K562 (cell line): ENCODE data around the gene APEX1. TPM values are rescaled to one million over a fixed set of nuclear protein-coding genes. Genes with fewer than 3 reads are reported as not detected.
A peak's percentile ranks its signal among the peaks of the same experiment; 100 is the strongest.

Source experiments
- ARNT ChIP-seq, 2 experiments: fragments of 450-650 bp; IDR thresholded peaks; 2 replicates each; pipeline ENCODE4 v1.6.1; 2016; ENCODE audit warnings: mild to moderate bottlenecking in 1 of 2
- ATF7 ChIP-seq: fragments of 450-650 bp; IDR thresholded peaks from 2 replicates; pipeline ENCODE4 v1.7.1; 2014; ENCODE audit warnings: mild to moderate bottlenecking, moderate library complexity
- CHD4 ChIP-seq: fragments of 200-600 bp; sonication (generic); IDR thresholded peaks from 3 replicates; pipeline ENCODE4 v1.6.1; 2012; ENCODE audit warnings: low read depth, mild to moderate bottlenecking, mixed read lengths, low read length, inconsistent platforms; ENCODE audit not compliant: insufficient read depth, insufficient replicate concordance, poor library complexity, severe bottlenecking
- DIDO1 ChIP-seq: fragments of 450-650 bp; IDR thresholded peaks from 2 replicates; pipeline ENCODE4 v1.6.1; 2016; ENCODE audit warnings: low read depth, missing biosample characterization, missing genetic modification characterization
- E2F6 ChIP-seq, 2 experiments: IDR thresholded peaks; 2 replicates each; pipeline ENCODE4 v1.6.1; 2011; ENCODE audit warnings: borderline replicate concordance in 1 of 2, control low read depth in 1 of 2, low read depth in 1 of 2, low read length in 1 of 2, mild to moderate bottlenecking in 1 of 2, mixed read lengths in 1 of 2, moderate library complexity in 1 of 2; ENCODE audit not compliant: insufficient read depth in 1 of 2, insufficient read length in 1 of 2, poor library complexity in 1 of 2, severe bottlenecking in 1 of 2; ENCODE audit errors: extremely low read depth in 1 of 2
- FOXK1 ChIP-seq: sonication (generic); formaldehyde crosslinking; IDR thresholded peaks from 2 replicates; pipeline ENCODE4 v1.8.0; 2022; ENCODE audit warnings: missing genetic modification reagents, mild to moderate bottlenecking, borderline replicate concordance
- RBM15 ChIP-seq: fragments of 200-400 bp; formaldehyde crosslinking; IDR thresholded peaks from 2 replicates; pipeline ENCODE4 v1.6.1; 2018; ENCODE audit warnings: mild to moderate bottlenecking, low read length, moderate library complexity; ENCODE audit not compliant: insufficient read depth
- TAF9B ChIP-seq: fragments of 450-650 bp; IDR thresholded peaks from 2 replicates; pipeline ENCODE4 v1.6.1; 2018; ENCODE audit warnings: mild to moderate bottlenecking; ENCODE audit not compliant: partially characterized antibody
- YY1 ChIP-seq, 3 experiments: IDR thresholded peaks; 2 replicates each; pipeline ENCODE4 v1.6.1; 2011; ENCODE audit warnings: low read length in 2 of 3, mild to moderate bottlenecking in 2 of 3, moderate library complexity in 2 of 3, borderline replicate concordance in 1 of 3, control low read depth in 1 of 3, low read depth in 1 of 3; ENCODE audit not compliant: insufficient read depth in 3 of 3, insufficient replicate concordance in 2 of 3, control insufficient read depth in 1 of 3, insufficient read length in 1 of 3; ENCODE audit errors: extremely low read depth in 1 of 3
- ZNF212 ChIP-seq: fragments of 450-650 bp; formaldehyde crosslinking; IDR thresholded peaks from 2 replicates; pipeline ENCODE4 v1.4.0; 2020; ENCODE audit warnings: mild to moderate bottlenecking
- polyA plus RNA-seq, 8 experiments: library from polyadenylated mRNA; depleted of rRNA in 4 of 8; stranded (reverse) in 5 of 8; unstranded in 3 of 8; fragments of >200 nt; fragmentation: Nextera tagmentation in 2 of 8; fragmentation: Illumina TruSeq in 1 of 8; extraction: Ambion mirVana in 2 of 8; extraction: Trizol in 1 of 8; gene quantifications; 2 replicates each; pipeline versions ENCODE4 v1.2.1 to v1.2.3, GENCODE V29; 2011 to 2014; ENCODE audit warnings: inconsistent platforms in 1 of 8, missing spikeins in 1 of 8
- total RNA-seq, 7 experiments: library from RNA; depleted of rRNA in 6 of 7; stranded (reverse); fragments of >200 nt in 6 of 7; fragmentation: Illumina TruSeq in 2 of 7; extraction: Trizol in 2 of 7; gene quantifications; 2 replicates each; pipeline versions ENCODE4 v1.2.1 to v1.2.3, GENCODE V29; 2011 to 2021; ENCODE audit warnings: low replicate concordance in 1 of 7
- TF ChIP-seq, protein P1 (sequence below): fragments of 450-650 bp; formaldehyde crosslinking; IDR thresholded peaks from 2 replicates; pipeline ENCODE4 v1.4.0; 2020; ENCODE audit warnings: mild to moderate bottlenecking, moderate library complexity
- TF ChIP-seq, protein P2 (sequence below): fragments of 450-650 bp; formaldehyde crosslinking; IDR thresholded peaks from 2 replicates; pipeline ENCODE4 v1.4.0; 2020; ENCODE audit warnings: mild to moderate bottlenecking, moderate library complexity
- TF ChIP-seq, protein P3 (sequence below): IDR thresholded peaks from 3 replicates; pipeline ENCODE4 v1.6.1; 2011; ENCODE audit warnings: borderline replicate concordance, mild to moderate bottlenecking; ENCODE audit not compliant: insufficient read length, insufficient read depth
- TF ChIP-seq, protein P4 (sequence below): sonication (generic); formaldehyde crosslinking; IDR thresholded peaks from 2 replicates; pipeline ENCODE4 v1.8.1; 2022; ENCODE audit warnings: missing genetic modification reagents
- TF ChIP-seq, protein P5 (sequence below), 2 experiments: fragments of 450-650 bp; conservative IDR thresholded peaks; 2 replicates each; pipeline ENCODE4 v1.6.1; 2017; ENCODE audit warnings: mild to moderate bottlenecking in 2 of 2, moderate library complexity in 2 of 2

APEX1 gene
- total and polyA plus RNA-seq, 9 of the 15 experiments (the other 6 are each of a cell fraction or from before 2014, with no cell fraction given), result 50.2 to 274 (median 158) TPM

DNA sequence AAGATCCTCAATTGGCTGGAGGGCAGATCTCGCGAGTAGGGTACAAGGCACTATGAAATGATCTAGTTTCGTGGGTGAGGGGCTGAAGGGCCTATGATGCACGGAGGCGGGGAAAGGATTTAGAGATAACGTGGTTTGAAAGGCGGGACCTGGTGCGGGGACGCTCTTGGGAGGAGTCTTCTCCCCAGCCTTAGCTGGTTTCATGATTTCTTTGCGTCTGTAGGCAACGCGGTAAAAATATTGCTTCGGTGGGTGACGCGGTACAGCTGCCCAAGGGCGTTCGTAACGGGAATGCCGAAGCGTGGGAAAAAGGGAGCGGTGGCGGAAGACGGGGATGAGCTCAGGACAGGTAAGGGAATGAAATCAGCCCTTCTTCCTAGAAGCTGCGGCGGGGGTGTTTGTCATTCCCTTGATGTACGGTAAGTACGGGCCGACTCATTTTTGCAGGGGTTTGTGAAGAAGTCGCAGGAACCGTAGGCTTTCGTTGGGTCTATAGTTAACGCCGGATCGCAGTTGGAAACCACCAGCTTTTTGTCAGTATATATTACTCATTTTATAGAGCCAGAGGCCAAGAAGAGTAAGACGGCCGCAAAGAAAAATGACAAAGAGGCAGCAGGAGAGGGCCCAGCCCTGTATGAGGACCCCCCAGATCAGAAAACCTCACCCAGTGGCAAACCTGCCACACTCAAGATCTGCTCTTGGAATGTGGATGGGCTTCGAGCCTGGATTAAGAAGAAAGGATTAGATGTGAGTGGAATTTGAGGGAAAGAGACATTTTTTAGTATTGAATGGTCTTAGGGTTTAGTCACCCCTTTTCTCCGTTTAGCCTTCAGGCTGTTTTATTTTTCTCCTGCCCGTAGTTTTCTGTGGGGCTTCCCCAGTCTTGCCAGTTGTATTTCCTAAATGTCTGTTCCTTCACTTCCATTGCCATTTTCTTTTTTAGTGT is 602 bp downstream of the APEX1 start (continued):
- TF ChIP-seq, protein P1, sequence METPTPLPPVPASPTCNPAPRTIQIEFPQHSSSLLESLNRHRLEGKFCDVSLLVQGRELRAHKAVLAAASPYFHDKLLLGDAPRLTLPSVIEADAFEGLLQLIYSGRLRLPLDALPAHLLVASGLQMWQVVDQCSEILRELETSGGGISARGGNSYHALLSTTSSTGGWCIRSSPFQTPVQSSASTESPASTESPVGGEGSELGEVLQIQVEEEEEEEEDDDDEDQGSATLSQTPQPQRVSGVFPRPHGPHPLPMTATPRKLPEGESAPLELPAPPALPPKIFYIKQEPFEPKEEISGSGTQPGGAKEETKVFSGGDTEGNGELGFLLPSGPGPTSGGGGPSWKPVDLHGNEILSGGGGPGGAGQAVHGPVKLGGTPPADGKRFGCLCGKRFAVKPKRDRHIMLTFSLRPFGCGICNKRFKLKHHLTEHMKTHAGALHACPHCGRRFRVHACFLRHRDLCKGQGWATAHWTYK (CRISPR knock-in tag), result no peak
- TF ChIP-seq YY1 (IDR thresholded peaks at IDR 0.05; ENCODE audit: borderline replicate concordance in 1 of 3, control insufficient read depth in 1 of 3, extremely low read depth in 1 of 3, insufficient read depth in 3 of 3, insufficient read length in 1 of 3, insufficient replicate concordance in 2 of 3, low read depth in 1 of 3, low read length in 2 of 3), result no peak
- TF ChIP-seq, protein P2, sequence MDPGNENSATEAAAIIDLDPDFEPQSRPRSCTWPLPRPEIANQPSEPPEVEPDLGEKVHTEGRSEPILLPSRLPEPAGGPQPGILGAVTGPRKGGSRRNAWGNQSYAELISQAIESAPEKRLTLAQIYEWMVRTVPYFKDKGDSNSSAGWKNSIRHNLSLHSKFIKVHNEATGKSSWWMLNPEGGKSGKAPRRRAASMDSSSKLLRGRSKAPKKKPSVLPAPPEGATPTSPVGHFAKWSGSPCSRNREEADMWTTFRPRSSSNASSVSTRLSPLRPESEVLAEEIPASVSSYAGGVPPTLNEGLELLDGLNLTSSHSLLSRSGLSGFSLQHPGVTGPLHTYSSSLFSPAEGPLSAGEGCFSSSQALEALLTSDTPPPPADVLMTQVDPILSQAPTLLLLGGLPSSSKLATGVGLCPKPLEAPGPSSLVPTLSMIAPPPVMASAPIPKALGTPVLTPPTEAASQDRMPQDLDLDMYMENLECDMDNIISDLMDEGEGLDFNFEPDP, result no peak
- TF ChIP-seq ZNF212, result no peak
- TF ChIP-seq ATF7, result 0 out of 2 replicates have a peak, but pooled peaks have one; percentile 11
- TF ChIP-seq FOXK1 (CRISPR knock-in tag), result no peak
- TF ChIP-seq, protein P3, sequence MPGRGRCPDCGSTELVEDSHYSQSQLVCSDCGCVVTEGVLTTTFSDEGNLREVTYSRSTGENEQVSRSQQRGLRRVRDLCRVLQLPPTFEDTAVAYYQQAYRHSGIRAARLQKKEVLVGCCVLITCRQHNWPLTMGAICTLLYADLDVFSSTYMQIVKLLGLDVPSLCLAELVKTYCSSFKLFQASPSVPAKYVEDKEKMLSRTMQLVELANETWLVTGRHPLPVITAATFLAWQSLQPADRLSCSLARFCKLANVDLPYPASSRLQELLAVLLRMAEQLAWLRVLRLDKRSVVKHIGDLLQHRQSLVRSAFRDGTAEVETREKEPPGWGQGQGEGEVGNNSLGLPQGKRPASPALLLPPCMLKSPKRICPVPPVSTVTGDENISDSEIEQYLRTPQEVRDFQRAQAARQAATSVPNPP, result no peak
- 0 out of 2 replicates have a peak, but pooled peaks have one; percentile 2 for TF ChIP-seq DIDO1 (tag)
- no peak for TF ChIP-seq RBM15
- TF ChIP-seq, protein P4, sequence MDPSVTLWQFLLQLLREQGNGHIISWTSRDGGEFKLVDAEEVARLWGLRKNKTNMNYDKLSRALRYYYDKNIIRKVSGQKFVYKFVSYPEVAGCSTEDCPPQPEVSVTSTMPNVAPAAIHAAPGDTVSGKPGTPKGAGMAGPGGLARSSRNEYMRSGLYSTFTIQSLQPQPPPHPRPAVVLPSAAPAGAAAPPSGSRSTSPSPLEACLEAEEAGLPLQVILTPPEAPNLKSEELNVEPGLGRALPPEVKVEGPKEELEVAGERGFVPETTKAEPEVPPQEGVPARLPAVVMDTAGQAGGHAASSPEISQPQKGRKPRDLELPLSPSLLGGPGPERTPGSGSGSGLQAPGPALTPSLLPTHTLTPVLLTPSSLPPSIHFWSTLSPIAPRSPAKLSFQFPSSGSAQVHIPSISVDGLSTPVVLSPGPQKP, result no peak
- peak in 1 of 2 experiments; percentile 25 for TF ChIP-seq E2F6 (IDR thresholded peaks at IDR 0.05; ENCODE audit: borderline replicate concordance in 1 of 2, extremely low read depth in 1 of 2, insufficient read depth in 1 of 2, insufficient read length in 1 of 2, low read depth in 1 of 2, low read length in 1 of 2, poor library complexity in 1 of 2, severe bottlenecking in 1 of 2)
- TF ChIP-seq TAF9B, result no peak
- TF ChIP-seq CHD4, result no peak
- TF ChIP-seq, protein P5, sequence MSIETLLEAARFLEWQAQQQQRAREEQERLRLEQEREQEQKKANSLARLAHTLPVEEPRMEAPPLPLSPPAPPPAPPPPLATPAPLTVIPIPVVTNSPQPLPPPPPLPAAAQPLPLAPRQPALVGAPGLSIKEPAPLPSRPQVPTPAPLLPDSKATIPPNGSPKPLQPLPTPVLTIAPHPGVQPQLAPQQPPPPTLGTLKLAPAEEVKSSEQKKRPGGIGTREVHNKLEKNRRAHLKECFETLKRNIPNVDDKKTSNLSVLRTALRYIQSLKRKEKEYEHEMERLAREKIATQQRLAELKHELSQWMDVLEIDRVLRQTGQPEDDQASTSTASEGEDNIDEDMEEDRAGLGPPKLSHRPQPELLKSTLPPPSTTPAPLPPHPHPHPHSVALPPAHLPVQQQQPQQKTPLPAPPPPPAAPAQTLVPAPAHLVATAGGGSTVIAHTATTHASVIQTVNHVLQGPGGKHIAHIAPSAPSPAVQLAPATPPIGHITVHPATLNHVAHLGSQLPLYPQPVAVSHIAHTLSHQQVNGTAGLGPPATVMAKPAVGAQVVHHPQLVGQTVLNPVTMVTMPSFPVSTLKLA (conservative IDR thresholded peaks at IDR 0.05), result peak; percentile 85 to 94
- TF ChIP-seq ARNT (IDR thresholded peaks at IDR 0.05), result 0 out of 4 replicates have a peak, but pooled peaks of 1 of the 2 experiments have one; percentile 15
